COLO668 (cell line): ENCODE measurements around the gene ATP6V0A4.
"Not testable (repeated sequence)": the region's sequence is repeated elsewhere in the genome, so short reads cannot be mapped to it uniquely, and the experiment has no call there.

Experiments
- DNase-seq: peaks from one replicate; lab custom pipeline; 2025; ENCODE audit not compliant: unreplicated experiment; lab: John Stamatoyannopoulos, UW

The ATP6V0A4 gene

DNA sequence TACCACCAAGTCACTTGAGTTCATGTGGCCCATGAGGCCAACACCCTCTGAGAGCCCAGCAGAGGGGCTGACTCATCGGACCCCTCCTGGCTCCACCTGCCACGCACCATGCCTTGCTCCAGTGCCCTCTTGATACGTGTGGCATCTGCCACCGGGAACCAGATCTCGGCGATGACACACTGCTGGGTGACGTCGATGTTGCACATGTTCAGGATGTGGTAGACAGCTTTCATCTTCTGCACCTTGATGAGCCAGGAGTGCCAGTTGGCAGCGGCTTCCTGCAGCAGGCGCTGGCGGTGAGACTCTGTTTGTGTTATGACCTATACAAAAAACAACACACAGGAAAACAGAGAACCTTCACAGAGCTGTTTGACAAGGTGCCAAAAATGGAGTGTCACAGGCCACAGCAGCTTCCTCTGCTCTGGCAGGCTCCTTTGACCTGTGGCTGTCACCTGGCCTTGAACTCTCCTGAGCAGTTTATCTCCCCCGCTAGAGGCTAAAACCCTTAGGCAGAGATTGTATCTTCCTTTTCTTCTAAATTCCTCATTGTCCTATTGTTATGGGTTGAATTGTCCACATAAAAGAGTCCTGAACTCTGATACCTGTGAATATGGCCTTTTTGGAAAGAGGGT is 45.4 kb downstream of the ATP6V0A4 start:
- peak; percentile 94 for DNase-seq

DNA sequence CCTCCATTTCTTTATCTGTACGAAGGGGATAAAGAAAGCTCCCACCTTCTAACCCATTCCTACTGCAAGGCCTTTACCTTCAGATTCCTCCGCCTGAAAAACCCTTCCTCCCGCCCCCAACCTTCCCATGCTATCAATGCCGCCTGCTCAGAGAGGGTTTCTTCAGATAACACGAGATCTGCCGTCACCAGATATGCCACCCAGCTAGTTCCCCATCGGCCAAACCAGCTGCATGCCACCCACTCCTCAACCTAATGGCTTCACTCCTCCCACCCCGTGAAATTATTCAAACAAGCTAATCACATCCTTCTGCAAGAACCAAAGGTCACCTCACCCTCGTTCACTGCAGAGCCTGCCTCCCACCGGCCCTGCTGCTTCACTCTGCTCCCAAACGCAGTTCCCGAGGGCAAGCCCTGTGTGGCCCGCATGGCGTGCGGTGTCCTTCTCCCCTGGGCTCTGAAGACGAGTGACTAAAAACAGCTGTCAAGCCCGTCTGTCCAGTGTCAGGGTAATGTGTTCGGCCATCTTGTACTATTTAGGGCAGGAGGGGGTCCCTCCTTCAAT is 47.0 kb downstream of the ATP6V0A4 start:
- no peak for DNase-seq

DNA sequence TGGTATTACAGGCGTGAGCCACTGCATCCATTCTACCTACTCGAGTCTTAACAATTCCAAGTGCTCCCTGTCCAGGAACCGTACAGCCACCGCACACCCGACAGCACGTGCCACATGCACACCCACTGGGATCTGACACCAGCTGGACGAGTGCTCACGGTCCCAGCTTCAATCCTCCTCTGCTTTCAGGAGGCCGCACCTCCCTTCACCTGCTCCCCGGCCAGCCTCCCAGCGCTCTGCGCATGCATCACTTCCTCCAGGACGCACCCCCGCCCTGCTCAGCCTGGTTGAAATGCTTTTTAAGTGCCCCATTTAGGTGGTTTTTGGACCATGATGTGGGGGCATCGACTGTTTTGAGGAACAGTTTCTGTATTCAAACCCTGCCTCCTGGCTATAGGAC is 47.5 kb downstream of the ATP6V0A4 start:
- DNase-seq: no peak

DNA sequence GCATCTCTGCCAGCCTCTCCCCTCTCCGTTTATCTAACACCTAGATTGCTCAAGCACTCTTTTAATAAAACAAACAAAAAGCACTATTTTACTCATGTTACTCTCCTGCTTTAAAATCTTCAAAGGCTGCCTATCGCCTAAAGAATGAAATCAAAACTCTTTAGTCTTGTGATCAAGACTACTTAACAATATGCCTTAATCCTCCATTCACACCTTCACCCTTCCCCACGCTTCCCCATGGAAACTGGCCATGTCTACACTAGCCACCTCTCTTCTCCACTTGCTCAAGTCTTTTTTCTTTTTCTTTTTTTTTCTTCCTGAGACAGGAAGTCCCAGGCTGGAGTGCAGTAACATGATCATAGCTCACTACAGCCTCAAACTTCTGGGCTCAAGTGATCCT is 48.0 kb downstream of the ATP6V0A4 start:
- DNase-seq: no peak

DNA sequence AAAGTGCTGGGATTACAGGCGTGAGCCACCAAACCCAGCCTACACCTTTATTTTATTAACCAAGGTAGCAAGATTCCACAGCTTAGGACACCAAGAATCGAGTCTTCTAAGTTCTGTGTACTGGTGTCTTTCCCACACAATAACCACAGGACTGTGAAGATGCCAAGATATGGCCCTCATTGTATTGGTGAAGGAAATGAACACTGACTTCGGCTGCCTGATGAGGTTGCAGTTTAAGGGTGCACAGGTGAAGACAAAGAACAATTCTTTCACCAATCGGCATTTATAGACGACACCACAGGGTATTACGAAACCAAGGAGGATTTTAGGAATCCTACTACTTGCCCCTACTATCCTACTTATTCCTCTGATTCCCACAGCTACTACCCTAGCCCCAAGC is 49.3 kb downstream of the ATP6V0A4 start:
- DNase-seq: no peak

DNA sequence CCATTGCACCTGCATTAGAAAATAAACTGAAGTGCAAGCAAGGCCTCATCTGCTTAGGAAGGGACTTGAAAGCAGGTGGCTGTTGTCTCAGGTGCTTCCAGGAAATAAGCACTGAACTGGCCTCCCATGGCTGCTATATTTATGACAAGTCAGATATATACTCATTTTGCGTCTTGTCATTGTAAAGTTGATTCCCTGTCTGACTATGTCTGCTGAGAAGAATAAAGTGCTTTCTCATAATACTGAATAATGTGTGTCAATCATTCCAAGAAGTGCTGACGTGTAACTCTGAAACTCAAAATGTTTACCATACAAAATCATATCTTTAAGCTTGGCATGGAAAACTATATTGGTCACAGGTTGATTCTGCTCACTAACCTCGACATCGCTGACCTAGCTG is 51.9 kb downstream of the ATP6V0A4 start:
- no peak for DNase-seq

DNA sequence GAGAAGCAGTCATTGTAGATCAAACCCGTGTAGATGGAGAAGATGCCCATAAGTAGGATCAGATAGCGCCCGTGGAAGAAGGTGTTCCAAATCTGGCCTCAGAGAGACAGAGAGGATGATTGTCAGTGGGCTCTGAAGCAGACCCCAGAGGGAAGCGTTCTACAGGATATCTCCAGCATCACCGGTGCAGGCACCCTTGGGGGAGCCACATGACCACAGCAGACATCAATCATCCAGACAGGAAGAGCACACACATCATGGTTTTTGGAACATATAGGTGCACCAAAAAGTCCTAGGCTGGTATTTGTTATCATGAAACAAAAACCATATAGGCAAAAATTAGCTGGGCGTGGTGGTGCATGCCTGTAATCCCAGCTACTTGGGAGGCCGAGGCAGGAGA is 52.8 kb downstream of the ATP6V0A4 start:
- no peak for DNase-seq

DNA sequence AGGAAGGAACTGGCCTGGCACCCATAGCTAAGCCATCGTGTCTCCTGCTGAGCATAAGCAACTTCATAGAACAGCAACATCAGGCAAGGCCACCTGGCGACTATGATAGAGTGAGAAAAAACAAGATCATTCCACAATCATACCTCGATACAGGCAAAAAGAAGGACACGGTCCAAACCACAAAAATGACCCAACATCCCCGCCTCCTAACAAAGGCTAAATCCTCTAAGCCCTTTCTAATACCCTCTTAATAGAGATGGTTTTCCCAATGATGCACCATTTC is 56.6 kb downstream of the ATP6V0A4 start:
- DNase-seq: no peak

DNA sequence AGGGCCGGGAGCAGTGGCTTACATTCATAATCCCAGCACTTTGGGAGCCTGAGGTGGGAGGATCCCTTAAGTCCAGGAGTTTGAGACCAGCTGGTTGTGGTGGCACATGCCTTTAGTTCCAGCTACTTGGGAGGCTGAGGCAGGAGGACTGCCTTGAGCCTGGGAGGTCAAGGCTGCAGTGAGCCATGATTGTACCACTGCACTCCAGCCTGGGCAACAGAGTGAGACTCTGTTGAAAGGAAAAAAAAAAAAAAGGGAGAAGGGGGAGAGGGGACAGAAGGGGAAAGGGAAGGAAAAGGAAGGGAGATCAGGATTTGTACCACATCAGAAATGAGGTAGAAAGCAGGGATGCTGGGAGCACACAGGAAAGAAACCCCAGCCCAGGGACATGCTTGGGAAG is 58.1 kb downstream of the ATP6V0A4 start:
- DNase-seq: no peak

DNA sequence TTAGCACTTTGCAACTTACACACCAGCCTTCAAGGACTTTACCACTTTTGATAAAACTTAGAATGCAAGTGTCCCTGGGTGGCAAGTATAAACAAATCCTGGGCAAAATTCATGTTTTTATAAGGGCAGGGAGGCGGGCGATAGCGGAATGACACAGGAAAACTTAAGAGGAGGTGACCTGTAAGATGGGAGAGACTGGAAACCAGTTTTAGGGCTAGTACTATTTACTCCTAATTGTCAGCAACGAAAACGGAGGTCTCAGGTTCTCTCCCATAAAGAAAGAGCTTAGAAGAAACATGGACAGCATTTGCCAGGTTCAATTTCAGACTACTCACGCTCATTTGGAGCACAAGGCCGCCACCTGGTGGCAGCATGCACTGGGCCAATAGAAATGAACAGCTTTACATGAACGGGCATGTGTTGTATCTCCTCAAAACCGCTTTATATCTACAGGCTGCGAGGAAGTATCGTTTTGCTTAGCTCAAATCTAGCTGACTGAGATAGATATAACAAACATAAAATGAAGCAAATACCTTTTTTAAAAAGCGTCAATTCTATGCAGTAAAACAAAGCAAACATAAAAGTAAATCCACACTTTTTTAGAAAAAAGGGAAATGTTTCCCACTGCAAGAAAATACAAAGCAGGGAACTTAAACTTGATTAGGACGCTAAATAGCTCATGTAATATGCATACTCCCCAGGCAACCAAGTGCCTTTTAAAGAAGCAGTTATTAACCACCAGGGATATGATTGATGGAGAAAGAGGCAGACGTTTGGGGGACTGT is 59.3 kb downstream of the ATP6V0A4 start:
- DNase-seq: peak; percentile 85

DNA sequence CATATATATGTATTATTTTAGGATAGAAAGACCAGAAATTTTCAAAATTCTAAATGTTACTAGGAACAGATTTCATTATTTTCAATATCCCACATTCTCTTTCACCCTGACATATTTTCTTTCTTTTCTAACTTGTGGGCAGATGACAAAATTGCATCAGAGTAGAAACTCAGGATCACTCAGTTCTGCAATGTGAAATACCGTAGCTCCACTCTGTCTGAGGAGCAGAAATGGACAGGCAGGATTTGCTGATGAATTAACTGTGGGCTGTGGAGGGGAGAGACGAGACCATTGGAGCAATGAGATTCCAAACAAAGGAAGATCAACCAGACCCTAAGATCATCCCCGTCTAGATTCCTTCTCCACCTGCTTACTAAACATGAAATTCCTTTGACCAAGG is 59.9 kb downstream of the ATP6V0A4 start:
- no peak for DNase-seq

DNA sequence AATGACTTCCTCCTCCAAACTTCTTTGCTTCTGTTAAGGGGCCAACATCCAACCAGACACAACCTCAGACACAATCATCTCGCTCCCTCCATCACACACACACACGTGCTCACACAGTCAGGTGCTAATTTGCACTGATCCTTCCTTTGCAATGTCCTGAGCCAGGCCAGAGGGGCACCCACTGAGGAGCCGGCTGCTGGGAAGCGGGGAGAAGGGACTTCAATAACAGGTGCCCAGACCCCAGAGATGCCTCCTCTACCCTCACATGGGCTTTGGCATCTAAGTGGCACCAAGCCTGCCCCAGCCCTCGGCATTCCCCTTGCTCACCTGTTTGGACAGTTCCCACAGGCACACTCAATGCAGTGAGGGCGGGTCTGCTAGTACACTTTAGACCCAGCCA is 62.6 kb downstream of the ATP6V0A4 start:
- no peak for DNase-seq

DNA sequence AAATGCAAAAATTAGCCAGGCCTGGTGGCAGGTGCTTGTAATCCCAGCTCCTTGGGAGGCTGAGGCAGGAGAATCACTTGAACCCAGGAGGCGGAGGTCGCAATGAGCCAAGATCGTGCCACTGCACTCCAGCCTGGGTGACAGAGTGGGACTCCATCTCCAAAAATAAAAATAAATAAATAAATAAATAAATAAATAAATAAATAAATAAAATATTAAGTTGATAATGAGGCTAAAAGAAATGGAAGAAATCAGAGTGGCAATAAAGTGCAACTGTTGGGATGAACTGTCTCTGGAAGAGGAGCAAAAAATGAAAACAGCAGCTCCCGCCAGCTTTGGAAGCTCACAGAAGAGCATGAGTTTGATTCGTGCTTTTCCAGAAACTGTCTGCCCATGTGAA is 66.3 kb downstream of the ATP6V0A4 start:
- DNase-seq: not testable (repeated sequence)

DNA sequence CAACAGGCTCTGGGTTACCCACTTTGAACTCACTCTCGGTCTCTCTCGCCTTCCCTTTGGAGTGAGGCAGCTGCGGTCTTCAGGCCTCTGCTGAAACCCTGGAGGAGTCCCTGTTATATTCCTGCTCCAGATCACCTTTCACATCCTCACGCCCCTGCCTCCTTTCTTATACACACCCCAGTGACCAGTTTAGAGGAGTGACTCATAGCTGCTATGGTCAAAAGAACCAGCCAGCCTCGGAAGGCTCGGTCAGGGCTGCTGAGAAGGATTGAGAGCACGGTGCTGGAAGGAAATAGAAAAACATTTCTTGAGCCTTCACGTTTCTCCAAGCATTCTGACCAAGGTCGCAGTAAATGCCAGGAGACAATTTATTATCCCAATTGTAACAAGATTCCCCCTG is 68.6 kb downstream of the ATP6V0A4 start:
- no peak for DNase-seq

DNA sequence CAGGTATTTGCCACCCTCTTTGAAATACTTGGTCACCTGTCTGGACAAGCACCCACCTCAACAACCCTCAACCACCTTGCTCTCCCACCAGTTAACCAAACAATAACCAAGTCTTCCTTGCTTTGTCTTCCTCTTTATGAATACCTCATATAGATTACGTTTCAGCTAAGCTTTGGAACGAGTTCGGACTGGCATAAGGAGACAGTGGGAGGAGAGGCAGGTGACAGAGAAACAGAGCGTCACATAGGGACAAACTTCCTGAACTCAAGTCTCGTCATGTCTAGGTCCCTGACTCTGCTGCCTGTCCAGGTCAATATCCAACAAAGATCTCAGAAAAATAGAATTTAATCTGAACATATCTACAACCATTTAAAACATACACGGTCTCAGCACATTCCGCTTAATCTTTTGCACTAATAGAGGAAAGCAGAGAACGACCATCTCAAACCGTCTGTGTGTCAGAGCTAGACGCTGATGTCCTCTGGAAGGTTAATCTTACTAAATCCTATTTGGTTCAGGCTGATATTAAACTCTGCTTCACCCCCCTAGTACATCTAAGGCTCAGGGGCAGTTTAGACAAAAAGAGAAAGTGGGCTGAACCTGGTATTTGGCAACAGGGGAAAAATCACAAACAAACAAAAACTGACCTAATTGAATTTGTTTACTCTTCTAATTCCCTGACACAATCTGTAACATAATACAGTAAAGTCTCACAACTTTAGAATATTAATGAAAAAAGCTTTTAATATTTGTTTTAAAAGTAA is 70.5 kb downstream of the ATP6V0A4 start:
- DNase-seq: no peak

DNA sequence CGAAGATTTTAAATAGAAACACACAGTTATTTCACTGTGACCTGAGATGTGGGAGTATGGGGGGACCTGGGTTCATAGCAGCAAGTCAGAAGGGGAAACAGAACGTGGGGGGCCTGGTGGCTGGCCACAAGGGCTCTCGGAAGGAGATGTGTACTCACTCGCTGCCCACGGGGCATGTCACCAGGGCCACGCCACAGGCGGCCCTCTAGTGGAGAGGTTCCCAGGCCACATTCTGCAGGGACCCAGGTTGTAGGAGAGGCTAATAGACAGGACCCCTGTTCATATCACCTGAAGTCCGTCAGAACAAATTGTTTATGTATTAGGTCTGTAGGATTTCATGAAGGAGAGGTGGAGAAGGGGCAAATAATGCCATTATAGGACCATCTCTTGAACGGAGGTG is 71.7 kb downstream of the ATP6V0A4 start:
- no peak for DNase-seq

DNA sequence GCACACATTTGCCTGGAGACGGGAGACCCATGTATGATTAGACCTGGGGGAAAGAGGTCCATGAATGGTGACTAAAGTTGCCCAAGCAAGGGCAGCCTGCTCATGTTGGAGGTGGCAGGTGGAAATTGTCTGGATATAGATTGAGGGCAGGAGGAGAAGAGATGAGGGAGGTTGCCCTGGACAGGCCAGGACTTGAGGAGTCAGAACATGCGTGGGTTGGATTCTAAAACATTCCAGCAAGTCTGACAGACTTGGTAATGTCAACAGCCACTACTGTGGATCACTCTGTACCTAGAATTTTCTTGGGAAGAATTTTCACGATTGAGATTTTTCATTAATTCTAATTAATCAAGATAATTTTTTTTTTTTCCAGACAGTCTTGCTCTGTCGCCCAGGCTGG is 77.7 kb downstream of the ATP6V0A4 start:
- DNase-seq: no peak

DNA sequence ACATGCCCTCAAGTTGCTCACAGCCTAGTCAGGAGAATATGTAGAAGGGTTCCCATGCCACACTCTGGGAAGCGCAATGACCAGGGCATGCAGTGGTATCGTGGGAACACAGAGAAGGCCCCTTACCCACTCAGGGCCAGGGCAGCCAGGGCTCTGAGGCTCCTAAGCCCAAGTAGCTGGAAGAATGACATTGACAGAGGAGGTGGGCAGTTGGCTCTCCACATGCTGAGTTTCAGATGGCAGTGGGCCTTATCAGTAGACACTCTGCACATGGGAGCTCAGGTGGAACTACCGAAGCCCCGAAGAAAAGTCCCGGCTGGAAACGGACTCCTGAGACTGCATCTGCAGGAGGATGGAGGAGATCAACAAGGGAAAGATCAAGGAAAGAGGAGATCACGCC is 81.1 kb downstream of the ATP6V0A4 start:
- DNase-seq: no peak

DNA sequence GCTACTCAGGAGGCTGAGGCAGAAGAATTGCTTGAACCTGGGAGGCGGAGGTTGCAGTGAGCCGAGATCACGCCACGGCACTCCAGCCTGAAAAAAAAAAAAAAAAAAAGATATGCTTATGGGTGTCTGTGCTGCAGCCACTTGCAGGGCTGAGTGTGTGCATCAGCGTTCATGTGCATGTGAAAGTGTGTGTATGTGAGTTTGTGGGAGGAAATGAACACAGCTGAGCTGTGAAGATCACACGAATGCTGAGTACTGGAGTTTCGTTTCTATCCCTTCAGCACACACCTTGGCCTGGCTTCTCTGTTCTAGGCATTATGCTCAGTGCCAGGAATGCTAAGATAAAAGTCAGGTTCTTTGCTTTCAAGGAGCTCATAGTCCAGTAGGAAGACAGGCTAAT is 84.8 kb downstream of the ATP6V0A4 start:
- no peak for DNase-seq

DNA sequence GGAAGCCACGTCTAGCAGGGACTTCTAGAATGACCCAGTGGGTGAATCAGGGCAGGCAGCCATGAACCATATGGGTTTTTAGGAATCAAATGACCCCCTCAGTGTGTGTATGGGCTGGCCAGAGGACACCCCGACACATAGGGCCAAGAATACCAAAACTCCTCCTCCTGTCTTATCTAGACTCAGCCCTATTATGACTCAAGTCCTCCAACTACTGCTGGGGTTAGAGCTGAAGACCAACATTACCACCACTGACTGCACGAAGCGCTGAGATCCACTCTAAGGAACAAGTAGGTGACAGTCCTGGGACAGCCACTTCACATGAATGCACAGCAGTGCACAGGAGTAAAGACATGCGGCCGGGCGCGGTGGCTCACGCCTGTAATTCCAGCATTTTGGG is 85.3 kb downstream of the ATP6V0A4 start:
- no peak for DNase-seq

DNA sequence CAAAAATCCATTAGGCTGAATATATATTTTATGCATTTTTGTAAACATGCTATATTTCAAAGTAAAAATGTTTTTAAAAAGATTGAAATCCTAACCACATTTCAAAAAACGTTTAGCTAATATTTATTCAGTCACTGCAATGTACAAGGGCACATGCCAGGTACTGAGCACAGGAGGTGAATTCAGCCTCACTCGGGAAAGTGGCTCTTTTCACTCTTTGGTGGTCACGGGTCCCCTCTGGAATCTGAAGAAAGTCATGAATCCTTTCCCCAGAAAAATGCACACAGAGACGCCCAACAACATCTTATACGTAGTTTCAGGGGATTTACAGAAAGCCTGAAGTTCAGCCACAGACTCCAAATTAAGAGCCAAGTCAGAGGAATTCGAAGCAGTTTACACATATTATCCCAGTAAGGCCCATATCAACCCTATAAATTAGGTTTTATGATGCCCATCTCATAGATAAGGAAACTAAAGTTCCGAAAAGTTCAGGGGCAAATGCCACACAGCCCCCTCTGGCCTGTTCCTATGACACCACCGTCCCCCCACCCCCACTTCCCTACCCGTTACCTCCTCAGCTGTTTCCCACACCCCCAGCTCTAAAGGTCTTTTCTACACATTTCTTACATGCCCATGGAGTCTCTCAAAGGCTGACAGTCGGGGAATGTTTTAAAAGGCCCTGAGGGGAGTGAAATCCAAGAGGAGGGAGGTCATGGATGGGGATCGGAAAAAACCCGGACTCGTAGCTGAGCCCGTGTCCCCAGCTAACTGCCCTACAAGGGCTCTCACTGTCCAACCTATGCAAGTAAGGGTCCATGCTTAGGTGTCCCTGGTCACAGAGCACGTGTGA is 87.2 kb downstream of the ATP6V0A4 start:
- no peak for DNase-seq
